Measurements from ENCODE around the gene POLRMT.

GRCh38 chr19:682678-683320 is 49.5 kb upstream of the POLRMT start:
- TF ChIP-seq CTCF (IDR thresholded peaks at IDR 0.05) (no peak), POLR2A (IDR thresholded peaks at IDR 0.05) (no peak)
